ENCODE data around the gene APOH. TPM values are rescaled to one million over a fixed set of nuclear protein-coding genes. Genes with fewer than 3 reads are reported as not detected.

APOH gene
- total RNA-seq, 3 donors from 2014 or later, result not detected

- TF ChIP-seq POLR2AphosphoS5 (IDR thresholded peaks at IDR 0.05) (no peak), POLR2A (IDR thresholded peaks at IDR 0.05) (no peak), CTCF (IDR thresholded peaks at IDR 0.05) (no peak)
- intact Hi-C loops (cut with DNase I; ENCODE audit: low total_unique reads), result loop anchor here (10.0 kb wide), 1 partner anchor 577 kb away; no protein-coding TSS in a partner anchor
- H3K9me3 ChIP-seq, result no peaks in the 10 kb centered on the region
- no peak overlapping the region for H3K27ac ChIP-seq
- no peak overlapping the region for H3K4me3 ChIP-seq
- no peak for DNase-seq (ENCODE audit: low spot score in 2 of 2)
- no peaks in the 10 kb centered on the region for H3K4me1 ChIP-seq
- H3K36me3 ChIP-seq, result no peaks in the 10 kb centered on the region
- no peaks in the 10 kb centered on the region for H3K27me3 ChIP-seq
Measured at GRCh38 chr17:66227212-66228045, 1.8 kb downstream of the APOH start.

- Histone ChIP-seq H3K4me1 (no peaks in the 10 kb centered on the region), H3K4me3 (no peak overlapping the region), H3K27me3 (peaks cover 0 to 3% of the 10 kb centered on the region in 2 donors), H3K9me3 (no peaks in the 10 kb centered on the region), H3K27ac (no peak overlapping the region), H3K36me3 (no peaks in the 10 kb centered on the region)
- intact Hi-C loops (cut with DNase I; ENCODE audit: low total_unique reads), result loop anchor here (10.0 kb wide), 1 partner anchor 582 kb away; no protein-coding TSS in a partner anchor
- TF ChIP-seq POLR2A (IDR thresholded peaks at IDR 0.05) (no peak), POLR2AphosphoS5 (IDR thresholded peaks at IDR 0.05) (no peak), CTCF (IDR thresholded peaks at IDR 0.05) (no peak)
- no peak for DNase-seq (ENCODE audit: low spot score in 2 of 2)
Measured at GRCh38 chr17:66222798-66223350, 6.3 kb downstream of the APOH start.

DNA sequence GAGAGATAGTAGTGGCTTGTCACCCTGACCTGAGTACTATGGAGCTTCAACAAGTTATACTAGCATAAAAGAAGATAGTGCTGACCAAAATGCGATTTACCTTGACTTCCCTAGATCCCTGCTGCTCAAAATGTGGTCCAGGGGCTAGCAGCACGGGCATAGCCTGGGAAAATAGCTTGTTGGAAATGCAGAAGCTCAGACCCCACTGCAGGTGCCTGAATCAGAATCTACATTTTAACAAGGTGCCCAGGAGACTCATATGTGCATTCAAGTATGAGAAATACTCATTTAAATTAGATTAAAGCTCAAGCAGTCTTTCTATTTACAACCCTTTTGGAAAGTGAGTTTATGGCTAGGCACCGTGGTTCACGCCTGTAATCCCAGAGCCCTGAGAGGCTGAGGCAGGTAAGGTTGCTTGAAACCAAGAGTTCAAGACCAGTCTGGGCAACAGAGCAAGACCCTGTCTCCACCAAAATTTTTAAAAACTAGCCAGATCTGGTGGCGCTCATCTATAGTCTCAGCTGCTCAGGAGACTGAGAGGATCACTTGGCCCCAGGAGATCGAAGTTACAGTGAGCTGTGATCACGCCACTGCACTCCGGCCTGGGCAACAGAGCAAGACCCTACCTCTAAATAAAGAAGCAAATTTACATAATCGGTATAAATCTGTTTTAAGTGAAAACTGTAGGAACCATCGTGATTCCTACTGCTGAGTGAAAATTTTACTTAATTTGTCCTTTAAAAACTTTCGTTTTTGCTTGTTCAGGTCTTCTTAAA, 7.3 kb downstream of the APOH start:
- Histone ChIP-seq H3K36me3 (no peaks in the 10 kb centered on the region), H3K27me3 (peaks cover 0 to 3% of the 10 kb centered on the region in 2 donors), H3K9me3 (no peaks in the 10 kb centered on the region), H3K4me1 (no peaks in the 10 kb centered on the region), H3K4me3 (no peak overlapping the region), H3K27ac (no peak overlapping the region)
- intact Hi-C loops (cut with DNase I; ENCODE audit: low total_unique reads), result loop anchor here (10.0 kb wide), 1 partner anchor 583 kb away; no protein-coding TSS in a partner anchor
- TF ChIP-seq CTCF (IDR thresholded peaks at IDR 0.05) (no peak), POLR2A (IDR thresholded peaks at IDR 0.05) (no peak), POLR2AphosphoS5 (IDR thresholded peaks at IDR 0.05) (no peak)
- no peak for DNase-seq (ENCODE audit: low spot score in 2 of 2)

GRCh38 chr17:66221343-66221742, 7.9 kb downstream of the APOH start:
- intact Hi-C loops (cut with DNase I; ENCODE audit: low total_unique reads), result loop anchor here (10.0 kb wide), 1 partner anchor 583 kb away; no protein-coding TSS in a partner anchor
- no peak for TF ChIP-seq POLR2AphosphoS5 (IDR thresholded peaks at IDR 0.05)
- no peak for TF ChIP-seq CTCF (IDR thresholded peaks at IDR 0.05)
- no peak for TF ChIP-seq POLR2A (IDR thresholded peaks at IDR 0.05)
- Histone ChIP-seq H3K4me3 (no peak overlapping the region), H3K4me1 (no peaks in the 10 kb centered on the region), H3K9me3 (no peaks in the 10 kb centered on the region), H3K27me3 (peaks cover 0 to 3% of the 10 kb centered on the region in 2 donors), H3K27ac (no peak overlapping the region), H3K36me3 (no peaks in the 10 kb centered on the region)
- DNase-seq (ENCODE audit: low spot score in 2 of 2), result no peak
